HepG2 (cell line): ENCODE results near the gene RGMA. TPM values are rescaled to one million over a fixed set of nuclear protein-coding genes. Genes with fewer than 3 reads are reported as not detected.

Experiments used
- ATAC-seq: fragments of 200-7000 bp; cut with Tn5 transposase; 3 replicates; pipeline ENCODE4 v1.9.1; 2020; ENCODE audit warnings: mild to moderate bottlenecking, moderate library complexity
- BruUV-seq: library from RNA; stranded (reverse); fragments of 400-500 nt; replicated peaks from 2 replicates; lab custom pipeline; 2021; lab: Mats Ljungman, UMichigan
- CTCF ChIA-PET: fragments of 300-600 bp; formaldehyde crosslinking; extraction: SDS; loops from one replicate; lab custom pipeline; 2021; ENCODE audit warnings: low total read pairs, inconsistent platforms, low intra/inter-chr PET ratio; lab: Yijun Ruan, JAX
- POLR2A ChIA-PET: fragments of 350-600 bp; sonication (Branson Sonifier 250); formaldehyde crosslinking; loops from one replicate; lab custom pipeline; 2020; ENCODE audit warnings: antibody characterized with exemption, inconsistent platforms; lab: Yijun Ruan, JAX
- DNase-seq: peaks from one replicate; pipeline ENCODE4 v3.0.0-alpha.2; 2015; ENCODE audit warnings: low spot score
- FAIRE-seq: peaks from 3 replicates; lab custom pipeline; 2011; peaks lifted over from hg19 to GRCh38; lab: Jason Lieb, UNC
- H2AFZ ChIP-seq: one replicate; pipeline ENCODE4 v1.6.1; 2011; ENCODE audit warnings: low read length, inconsistent platforms
- H3K27ac ChIP-seq: fragments of 300-600 bp; 3 replicates; pipeline ENCODE4 v1.8.0; 2011; ENCODE audit warnings: mixed run types, mild to moderate bottlenecking, mixed read lengths, low read length, inconsistent platforms; ENCODE audit not compliant: insufficient read depth; ENCODE audit errors: extremely low read length
- H3K27me3 ChIP-seq, 2 experiments: fragments of 200-600 bp in 1 of 2; 2 replicates in 1 of 2; 3 replicates in 1 of 2; pipeline versions ENCODE4 v1.6.0 to v1.8.0; 2011; ENCODE audit warnings: low read length in 2 of 2, mild to moderate bottlenecking in 2 of 2, moderate library complexity in 2 of 2, inconsistent platforms in 1 of 2; ENCODE audit not compliant: insufficient read depth in 2 of 2, control insufficient read depth in 1 of 2
- H3K36me3 ChIP-seq, 2 experiments: fragments of 200-600 bp in 1 of 2; replicated peaks in 1 of 2; 2 replicates in 1 of 2; 3 replicates in 1 of 2; pipeline versions ENCODE4 v1.5.1 to v1.8.0; 2011; ENCODE audit warnings: low read length in 2 of 2, inconsistent platforms in 1 of 2; ENCODE audit not compliant: insufficient read depth in 2 of 2, control insufficient read depth in 1 of 2
- H3K4me1 ChIP-seq: 2 replicates; pipeline ENCODE4 v1.5.1; 2012; ENCODE audit warnings: low read length, inconsistent platforms; ENCODE audit not compliant: insufficient read depth
- H3K4me2 ChIP-seq: 2 replicates; pipeline ENCODE4 v1.6.0; 2011; ENCODE audit warnings: low read depth, low read length, inconsistent platforms
- H3K4me3 ChIP-seq, 3 experiments: fragments of 200-600 bp in 1 of 3; sonication (generic), shearing (Covaris generic) in 1 of 3; replicated peaks in 1 of 3; 2 replicates each; pipeline ENCODE4 v1.5.1; 2011 to 2016; ENCODE audit warnings: low read length in 3 of 3, inconsistent platforms in 2 of 3, low read depth in 2 of 3, mild to moderate bottlenecking in 2 of 3, control low read depth in 1 of 3, mixed read lengths in 1 of 3; ENCODE audit not compliant: insufficient read depth in 1 of 3
- H3K79me2 ChIP-seq: one replicate; pipeline ENCODE4 v1.6.1; 2011; ENCODE audit warnings: low read length, inconsistent platforms; ENCODE audit not compliant: insufficient read depth
- H3K9ac ChIP-seq: 2 replicates; pipeline ENCODE4 v1.6.0; 2011; ENCODE audit warnings: mild to moderate bottlenecking, low read depth, low read length, inconsistent platforms; ENCODE audit not compliant: insufficient read depth
- H3K9me3 ChIP-seq: 2 replicates; pipeline ENCODE4 v1.5.1; 2012; ENCODE audit warnings: mild to moderate bottlenecking, low read length
- H4K20me1 ChIP-seq: 2 replicates; pipeline ENCODE4 v1.6.0; 2011; ENCODE audit warnings: inconsistent platforms, mild to moderate bottlenecking, low read length, moderate library complexity; ENCODE audit not compliant: insufficient read depth
- ARID2 ChIP-seq: sonication (generic); formaldehyde crosslinking; IDR thresholded peaks from 2 replicates; pipeline ENCODE4 v1.8.1; 2022; ENCODE audit warnings: mild to moderate bottlenecking, missing genetic modification reagents, borderline replicate concordance
- BHLHE40 ChIP-seq: IDR thresholded peaks from 2 replicates; pipeline ENCODE4 v1.6.1; 2011; ENCODE audit warnings: low read length, improper control_type of control experiment
- CEBPZ ChIP-seq: IDR thresholded peaks from 2 replicates; pipeline ENCODE4 v1.6.1; 2012; ENCODE audit warnings: low read length, improper control_type of control experiment
- CTCF ChIP-seq: sonication (generic); formaldehyde crosslinking; IDR thresholded peaks from 2 replicates; pipeline ENCODE4 v1.5.0; 2020; ENCODE audit warnings: mild to moderate bottlenecking, missing genetic modification reagents, moderate library complexity
- HMG20B ChIP-seq: conservative IDR thresholded peaks from 2 replicates; pipeline ENCODE4 v1.6.1; 2016; ENCODE audit warnings: missing genetic modification reagents, missing compliant biosample characterization
- HOXA7 ChIP-seq: sonication (generic); formaldehyde crosslinking; IDR thresholded peaks from 2 replicates; pipeline ENCODE4 v1.8.1; 2022; ENCODE audit warnings: mild to moderate bottlenecking, missing genetic modification reagents, moderate library complexity
- LCORL ChIP-seq, 2 experiments: fragments of 450-650 bp in 1 of 2; sonication (generic) in 1 of 2; formaldehyde crosslinking in 1 of 2; IDR thresholded peaks; 2 replicates each; pipeline versions ENCODE4 v1.5.0 to v1.6.1; 2017 to 2020; ENCODE audit warnings: antibody characterized with exemption in 1 of 2, missing genetic modification reagents in 1 of 2
- MNT ChIP-seq: fragments of 450-650 bp; IDR thresholded peaks from 2 replicates; pipeline ENCODE4 v1.6.1; 2016
- PREB ChIP-seq: sonication (generic); formaldehyde crosslinking; IDR thresholded peaks from 2 replicates; pipeline ENCODE4 v1.4.0; 2020; ENCODE audit warnings: missing genetic modification reagents
- RAD21 ChIP-seq: fragments of 450-650 bp; formaldehyde crosslinking; IDR thresholded peaks from 2 replicates; pipeline ENCODE4 v1.5.0; 2020; ENCODE audit warnings: mild to moderate bottlenecking
- RBAK ChIP-seq: sonication (generic); formaldehyde crosslinking; IDR thresholded peaks from 2 replicates; pipeline ENCODE4 v1.5.1; 2020; ENCODE audit warnings: mild to moderate bottlenecking, missing genetic modification reagents
- ZNF543 ChIP-seq: sonication (generic); formaldehyde crosslinking; IDR thresholded peaks from 2 replicates; pipeline ENCODE4 v1.4.0; 2020; ENCODE audit warnings: mild to moderate bottlenecking, missing genetic modification reagents
- WGBS: methylation state at CpG from one replicate; pipeline ENCODE4 v1.1.6; 2017; ENCODE audit warnings: low lambda C conversion rate; 5-methylcytosine and 5-hydroxymethylcytosine counted together
- in situ Hi-C: cut with HindIII; loops from 2 replicates; pipeline ENCODE4 v1.10.0; 2017; ENCODE audit warnings: low pct_unique_long_range_greater_than_20kb; ENCODE audit not compliant: extremely low pct_ligation_motif_present
- intact Hi-C: fragments of 100-400 bp; cut with micrococcal nuclease; formaldehyde crosslinking; loops from one replicate; pipeline ENCODE4 v1.10.0; 2022; ENCODE audit not compliant: unreplicated experiment
- polyA plus RNA-seq, 8 experiments: library from polyadenylated mRNA; depleted of rRNA in 3 of 8; stranded (reverse) in 7 of 8; unstranded in 1 of 8; fragments of >200 nt; fragmentation: Illumina TruSeq in 4 of 8; extraction: Trizol in 4 of 8; gene quantifications; 2 replicates each; pipeline versions ENCODE4 v1.2.1 to v1.2.3, GENCODE V29; 2011 to 2016; ENCODE audit warnings: low read depth in 4 of 8, missing spikeins in 1 of 8, mixed read lengths in 1 of 8; ENCODE audit not compliant: insufficient read depth in 1 of 8
- total RNA-seq, 5 experiments: library from RNA; depleted of rRNA; stranded (reverse); fragments of >200 nt; fragmentation: Illumina TruSeq; extraction: Trizol; gene quantifications; 2 replicates each; pipeline ENCODE4 v1.2.3, GENCODE V29; 2016; ENCODE audit warnings: low read depth in 1 of 5

Gene RGMA
- total and polyA plus RNA-seq, 2 of the 13 experiments (the other 11 are each of a cell fraction or from before 2014, with no cell fraction given), result not detected

- TF ChIP-seq CEBPZ (no peak), LCORL (IDR thresholded peaks at IDR 0.05) (no peak), LCORL (CRISPR knock-in tag; IDR thresholded peaks at IDR 0.05) (no peak), RAD21 (CRISPR knock-in tag) (no peak)
- TF ChIP-seq, all 625 proteins: peak for 0
These were observed 21.3 kb downstream of the RGMA start (continued) for GRCh38 chr15:93067649-93068085.

GRCh38 chr15:93066834-93067648 is 22.0 kb downstream of the RGMA start:
- no peaks in the 10 kb centered on the region for H3K79me2 ChIP-seq
- no peak overlapping the region for H3K27ac ChIP-seq
- BruUV-seq, result no TSS peak
- H3K9me3 ChIP-seq, result no peaks in the 10 kb centered on the region
- DNase-seq, result no peak
- POLR2A ChIA-PET, result no interaction called here
- peaks cover 17 to 75% of the 10 kb centered on the region in 2 experiments for H3K27me3 ChIP-seq
- intact Hi-C loops, result no loop called here
- CTCF ChIA-PET, result no interaction called here
- H3K4me1 ChIP-seq, result no peaks in the 10 kb centered on the region
- in situ Hi-C loops, result no loop called here
- no peak for FAIRE-seq
- H3K9ac ChIP-seq, result no peak overlapping the region
- H3K4me2 ChIP-seq, result no peak overlapping the region
- no peak for ATAC-seq
- no peaks in the 10 kb centered on the region for H3K36me3 ChIP-seq
- no peak overlapping the region for H3K4me3 ChIP-seq
- 1% methylated on average over 7 of the region's 7 CpGs for WGBS
- no peaks in the 10 kb centered on the region for H4K20me1 ChIP-seq
- no peak overlapping the region for H2AFZ ChIP-seq
- no peak for TF ChIP-seq RBAK (CRISPR knock-in tag)
- TF ChIP-seq ZNF543, result no peak
- no peak for TF ChIP-seq BHLHE40
- TF ChIP-seq MNT, result no peak
- no peak for TF ChIP-seq ARID2 (CRISPR knock-in tag)
- no peak for TF ChIP-seq PREB
- TF ChIP-seq HMG20B (CRISPR knock-in tag), result no peak
- no peak for TF ChIP-seq HOXA7 (CRISPR knock-in tag)
- no peak for TF ChIP-seq CTCF
